ENCODE results near the gene WDR64. TPM values are rescaled to one million over a fixed set of nuclear protein-coding genes. Genes with fewer than 3 reads are reported as not detected.

WDR64 gene
- total RNA-seq, 1 donor from 2014 or later = 0.80 TPM

DNA sequence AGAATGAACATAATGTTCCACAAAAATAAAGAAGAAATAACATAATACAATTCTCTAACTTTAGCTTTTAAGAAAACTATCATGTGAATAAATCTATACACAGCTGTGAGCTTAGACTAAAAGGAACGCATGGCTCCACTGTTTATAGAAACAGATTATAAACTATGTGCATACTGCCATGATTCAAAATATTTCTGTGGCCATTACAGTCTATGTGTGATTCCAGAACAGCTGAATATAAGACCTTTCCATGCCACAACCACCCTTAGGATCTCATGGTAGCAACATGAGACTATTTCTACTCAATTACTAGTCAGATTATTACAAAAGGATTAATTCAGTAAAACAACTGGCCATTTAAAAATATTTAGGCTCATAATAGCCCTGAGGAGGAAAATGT lies 15.8 kb upstream of the WDR64 start:
- no peak overlapping the region for H3K27ac Mint-ChIP-seq (ENCODE audit: unreplicated experiment)
- peaks cover 7% of the 10 kb centered on the region for H3K36me3 Mint-ChIP-seq (ENCODE audit: low read depth, unreplicated experiment)
- H3K4me3 Mint-ChIP-seq (ENCODE audit: unreplicated experiment) = no peak overlapping the region
- no peak for TF ChIP-seq CTCF (IDR thresholded peaks at IDR 0.05; ENCODE audit: unreplicated experiment)
- no peaks in the 10 kb centered on the region for H3K27me3 Mint-ChIP-seq (ENCODE audit: unreplicated experiment)
- H3K4me1 Mint-ChIP-seq (ENCODE audit: unreplicated experiment) = peaks cover 26% of the 10 kb centered on the region
- no peak for DNase-seq (ENCODE audit: low spot score)
- no peaks in the 10 kb centered on the region for H3K9me3 Mint-ChIP-seq (ENCODE audit: unreplicated experiment)

DNA sequence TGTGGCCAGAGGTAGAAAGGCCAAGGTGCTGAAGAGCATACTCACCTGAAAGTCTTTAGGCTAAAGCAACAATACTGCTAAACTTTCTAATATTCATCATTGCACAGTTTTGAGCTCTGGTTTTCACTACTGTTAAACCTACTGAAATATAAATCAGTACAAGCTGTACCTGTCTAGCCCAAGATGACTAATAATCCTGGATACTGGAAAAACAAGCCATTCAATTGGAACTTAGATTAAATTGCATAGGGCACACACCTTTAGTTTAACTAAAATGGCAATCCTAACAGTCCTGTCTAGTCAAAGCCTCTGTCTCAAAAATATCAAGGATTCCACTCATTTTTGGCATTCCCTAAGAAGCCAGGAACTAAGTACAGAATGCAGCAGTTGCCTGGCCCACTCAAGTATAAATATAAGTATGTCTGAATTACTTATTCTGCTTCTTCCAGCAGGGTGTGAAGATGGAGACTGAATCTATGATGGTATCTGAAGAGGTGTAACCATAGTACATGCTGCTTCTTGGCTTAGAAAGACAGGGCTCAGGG lies 15.0 kb upstream of the WDR64 start:
- peaks cover 26% of the 10 kb centered on the region for H3K4me1 Mint-ChIP-seq (ENCODE audit: unreplicated experiment)
- H3K36me3 Mint-ChIP-seq (ENCODE audit: low read depth, unreplicated experiment) = peaks cover 7% of the 10 kb centered on the region
- peaks cover 2% of the 10 kb centered on the region for H3K27me3 Mint-ChIP-seq (ENCODE audit: unreplicated experiment)
- no peak overlapping the region for H3K4me3 Mint-ChIP-seq (ENCODE audit: unreplicated experiment)
- no peaks in the 10 kb centered on the region for H3K9me3 Mint-ChIP-seq (ENCODE audit: unreplicated experiment)
- H3K27ac Mint-ChIP-seq (ENCODE audit: unreplicated experiment) = no peak overlapping the region
- no peak for TF ChIP-seq CTCF (IDR thresholded peaks at IDR 0.05; ENCODE audit: unreplicated experiment)
- no peak for DNase-seq (ENCODE audit: low spot score)

DNA sequence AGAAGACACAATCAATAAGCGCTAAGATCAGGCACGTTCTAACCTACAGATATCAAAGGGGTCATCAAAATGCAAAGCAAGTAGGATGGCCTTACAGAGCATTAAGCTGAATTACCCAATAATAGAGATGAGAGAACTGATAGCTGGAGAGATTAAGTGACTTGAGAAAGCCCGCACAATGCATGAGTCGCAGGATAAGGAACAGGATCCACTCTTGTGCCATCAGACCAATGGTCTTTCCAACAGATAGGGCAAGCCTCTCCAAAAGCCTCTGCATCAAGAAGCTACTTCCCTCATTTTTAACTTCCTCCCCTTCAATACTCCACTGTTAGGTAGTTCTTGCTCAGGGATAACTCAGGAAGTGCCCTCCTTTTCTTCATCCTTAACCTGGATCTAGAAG lies 14.5 kb upstream of the WDR64 start:
- no peak overlapping the region for H3K27ac Mint-ChIP-seq (ENCODE audit: unreplicated experiment)
- no peak overlapping the region for H3K4me3 Mint-ChIP-seq (ENCODE audit: unreplicated experiment)
- no peaks in the 10 kb centered on the region for H3K9me3 Mint-ChIP-seq (ENCODE audit: unreplicated experiment)
- H3K27me3 Mint-ChIP-seq (ENCODE audit: unreplicated experiment) = peaks cover 2% of the 10 kb centered on the region
- peaks cover 7% of the 10 kb centered on the region for H3K36me3 Mint-ChIP-seq (ENCODE audit: low read depth, unreplicated experiment)
- DNase-seq (ENCODE audit: low spot score) = no peak
- no peak for TF ChIP-seq CTCF (IDR thresholded peaks at IDR 0.05; ENCODE audit: unreplicated experiment)
- H3K4me1 Mint-ChIP-seq (ENCODE audit: unreplicated experiment) = peaks cover 26% of the 10 kb centered on the region

DNA sequence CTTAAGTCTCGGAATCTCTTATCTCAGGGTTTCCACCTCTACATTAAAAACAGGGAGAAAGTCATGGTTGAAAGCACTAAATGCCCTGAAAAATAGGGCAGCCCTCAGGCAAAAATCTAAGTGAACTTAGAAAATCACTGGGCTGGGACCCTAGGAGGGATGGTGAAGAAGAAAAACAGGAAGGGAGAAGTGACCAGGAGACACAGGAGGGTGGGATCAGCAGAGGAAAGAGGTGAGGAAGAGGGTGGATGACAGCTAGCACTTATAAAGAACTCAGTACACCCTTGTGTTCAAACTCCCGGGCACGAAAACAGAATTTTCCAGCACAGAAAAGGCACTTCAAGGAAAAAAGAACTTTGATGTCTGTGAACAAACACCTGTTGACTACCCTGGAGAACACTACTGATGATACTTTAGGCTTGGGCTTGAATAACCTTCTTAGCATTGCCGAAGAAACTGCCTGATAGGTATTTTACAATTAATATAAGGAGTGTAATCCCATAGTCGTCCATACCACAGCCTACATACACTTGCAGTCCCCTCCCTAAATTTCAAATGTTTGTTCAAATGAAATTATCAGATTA lies 13.9 kb upstream of the WDR64 start:
- H3K27me3 Mint-ChIP-seq (ENCODE audit: unreplicated experiment) = peaks cover 2% of the 10 kb centered on the region
- no peak overlapping the region for H3K27ac Mint-ChIP-seq (ENCODE audit: unreplicated experiment)
- no peaks in the 10 kb centered on the region for H3K9me3 Mint-ChIP-seq (ENCODE audit: unreplicated experiment)
- no peak for TF ChIP-seq CTCF (IDR thresholded peaks at IDR 0.05; ENCODE audit: unreplicated experiment)
- peaks cover 7% of the 10 kb centered on the region for H3K36me3 Mint-ChIP-seq (ENCODE audit: low read depth, unreplicated experiment)
- DNase-seq (ENCODE audit: low spot score) = no peak
- H3K4me3 Mint-ChIP-seq (ENCODE audit: unreplicated experiment) = peak overlapping the region; percentile 83
- H3K4me1 Mint-ChIP-seq (ENCODE audit: unreplicated experiment) = peaks cover 26% of the 10 kb centered on the region

GRCh38 chr1:241638909-241639622 lies 13.0 kb upstream of the WDR64 start:
- H3K27me3 Mint-ChIP-seq (ENCODE audit: unreplicated experiment) = peaks cover 2% of the 10 kb centered on the region
- no peaks in the 10 kb centered on the region for H3K9me3 Mint-ChIP-seq (ENCODE audit: unreplicated experiment)
- no peak for DNase-seq (ENCODE audit: low spot score)
- peak overlapping the region; percentile 91 for H3K4me3 Mint-ChIP-seq (ENCODE audit: unreplicated experiment)
- peaks cover 7% of the 10 kb centered on the region for H3K36me3 Mint-ChIP-seq (ENCODE audit: low read depth, unreplicated experiment)
- peaks cover 26% of the 10 kb centered on the region for H3K4me1 Mint-ChIP-seq (ENCODE audit: unreplicated experiment)
- TF ChIP-seq CTCF (IDR thresholded peaks at IDR 0.05; ENCODE audit: unreplicated experiment) = no peak
- H3K27ac Mint-ChIP-seq (ENCODE audit: unreplicated experiment) = no peak overlapping the region

All from endothelial cell (in vitro differentiated cells).